ENCODE data around the gene OLFM3. TPM values are rescaled to one million over a fixed set of nuclear protein-coding genes. Genes with fewer than 3 reads are reported as not detected.

Gene OLFM3
- total RNA-seq, 1 experiment from 2014 or later, result not detected

DNA sequence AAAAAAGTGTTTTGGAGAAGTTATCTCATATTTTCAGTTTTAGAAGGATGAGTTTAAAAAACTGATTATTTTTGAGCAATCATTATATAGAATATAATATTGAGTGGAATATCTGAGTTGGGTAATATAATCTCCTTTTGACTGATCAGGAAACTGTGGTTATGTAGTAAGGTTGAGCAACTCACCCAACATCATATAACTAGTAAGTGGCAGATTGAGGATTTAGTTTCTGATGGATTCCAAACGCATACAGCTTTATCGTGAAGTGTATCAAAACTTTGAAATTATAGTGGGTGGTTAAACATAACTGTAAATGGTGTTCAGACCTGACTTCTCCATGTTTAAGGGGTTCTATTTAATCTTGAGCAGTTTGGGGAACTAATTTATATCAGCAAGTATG, 98.6 kb downstream of the OLFM3 start:
- in situ Hi-C loops (cut with HindIII; ENCODE audit: low pct_unique_long_range_greater_than_20kb, low sequenced_read_pairs), result no loop called here

GRCh38 chr1:101884621-101885020, 112.1 kb downstream of the OLFM3 start:
- no peak for DNase-seq (ENCODE audit: low read depth)
- in situ Hi-C loops (cut with HindIII; ENCODE audit: low pct_unique_long_range_greater_than_20kb, low sequenced_read_pairs), result no loop called here

More for the DNA sequence above, 98.6 kb downstream of the OLFM3 start:
- no peak for DNase-seq (ENCODE audit: low read depth)

DNA sequence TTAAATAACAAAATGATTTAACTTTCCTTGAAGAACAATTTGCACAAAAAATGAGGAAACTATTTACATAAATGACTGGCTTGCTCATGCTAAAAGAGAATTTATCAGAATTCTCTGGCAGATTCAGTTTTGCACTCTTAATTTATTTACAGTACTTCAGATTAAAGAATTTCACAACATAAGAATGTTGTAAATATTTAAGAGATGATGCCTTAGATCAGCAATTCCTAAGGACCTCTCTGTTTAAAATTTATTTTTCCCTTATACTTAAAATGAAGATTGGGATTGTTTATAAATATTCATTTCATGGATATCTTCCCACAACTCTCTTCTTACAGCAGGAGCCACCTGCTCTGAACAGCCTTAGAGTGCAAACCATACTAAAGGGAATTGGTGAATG, 120.8 kb downstream of the OLFM3 start:
- in situ Hi-C loops (cut with HindIII; ENCODE audit: low pct_unique_long_range_greater_than_20kb, low sequenced_read_pairs), result no loop called here
- DNase-seq (ENCODE audit: low read depth), result no peak

- in situ Hi-C loops (cut with HindIII; ENCODE audit: low pct_unique_long_range_greater_than_20kb, low sequenced_read_pairs), result no loop called here
- no peak for DNase-seq (ENCODE audit: low read depth)
Observed at GRCh38 chr1:101873672-101874071, 123.1 kb downstream of the OLFM3 start.

DNA sequence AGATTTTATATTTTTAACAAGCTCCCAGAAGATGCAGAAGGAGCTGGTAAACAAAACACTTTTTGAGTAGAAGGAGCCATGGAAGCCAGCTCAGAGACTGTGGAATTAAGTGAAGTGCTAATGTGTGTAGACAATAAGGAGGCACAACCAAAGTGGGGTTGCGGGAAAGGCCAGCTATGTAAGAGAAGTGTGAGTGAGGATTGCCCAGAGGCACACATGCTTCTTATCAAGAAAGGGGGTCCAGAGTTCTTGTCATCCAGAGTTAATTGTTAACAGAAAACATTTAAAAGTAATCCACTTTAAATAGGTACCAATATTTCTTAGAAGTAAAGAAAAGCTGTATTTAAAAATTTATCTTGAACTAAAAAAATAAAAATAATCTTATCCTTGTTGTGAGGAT, 136.8 kb downstream of the OLFM3 start:
- DNase-seq (ENCODE audit: low read depth), result no peak
- in situ Hi-C loops (cut with HindIII; ENCODE audit: low pct_unique_long_range_greater_than_20kb, low sequenced_read_pairs), result no loop called here

GRCh38 chr1:101854271-101854670, 142.5 kb downstream of the OLFM3 start:
- no peak for DNase-seq (ENCODE audit: low read depth)
- in situ Hi-C loops (cut with HindIII; ENCODE audit: low pct_unique_long_range_greater_than_20kb, low sequenced_read_pairs), result no loop called here

- no peak for DNase-seq (ENCODE audit: low read depth)
- in situ Hi-C loops (cut with HindIII; ENCODE audit: low pct_unique_long_range_greater_than_20kb, low sequenced_read_pairs), result no loop called here
Observed at GRCh38 chr1:101852936-101853335, 143.8 kb downstream of the OLFM3 start.

GRCh38 chr1:101849356-101849755, 147.4 kb downstream of the OLFM3 start:
- no peak for DNase-seq (ENCODE audit: low read depth)
- in situ Hi-C loops (cut with HindIII; ENCODE audit: low pct_unique_long_range_greater_than_20kb, low sequenced_read_pairs), result no loop called here

GRCh38 chr1:101847626-101848025, 149.1 kb downstream of the OLFM3 start:
- no peak for DNase-seq (ENCODE audit: low read depth)
- in situ Hi-C loops (cut with HindIII; ENCODE audit: low pct_unique_long_range_greater_than_20kb, low sequenced_read_pairs), result no loop called here

DNA sequence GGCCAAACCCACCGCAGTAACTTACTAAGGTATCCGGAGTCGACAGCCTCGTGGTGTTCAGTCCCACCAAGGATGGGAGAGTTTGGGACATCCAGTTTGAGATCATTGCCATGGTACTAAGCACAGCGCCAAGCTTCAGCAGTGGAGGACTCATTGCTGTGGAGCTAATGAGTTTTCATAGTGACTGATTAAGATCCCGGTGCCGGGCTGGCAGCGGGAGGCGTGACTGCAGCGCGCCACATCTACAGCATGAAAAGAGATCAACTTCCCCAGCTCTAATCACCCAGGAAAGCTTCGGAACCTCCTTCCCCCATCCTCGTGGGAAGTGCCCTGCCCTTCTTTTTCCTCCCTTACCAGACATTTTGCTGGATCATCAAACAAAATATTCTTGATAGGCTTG, 149.9 kb downstream of the OLFM3 start:
- no peak for DNase-seq (ENCODE audit: low read depth)

DNA sequence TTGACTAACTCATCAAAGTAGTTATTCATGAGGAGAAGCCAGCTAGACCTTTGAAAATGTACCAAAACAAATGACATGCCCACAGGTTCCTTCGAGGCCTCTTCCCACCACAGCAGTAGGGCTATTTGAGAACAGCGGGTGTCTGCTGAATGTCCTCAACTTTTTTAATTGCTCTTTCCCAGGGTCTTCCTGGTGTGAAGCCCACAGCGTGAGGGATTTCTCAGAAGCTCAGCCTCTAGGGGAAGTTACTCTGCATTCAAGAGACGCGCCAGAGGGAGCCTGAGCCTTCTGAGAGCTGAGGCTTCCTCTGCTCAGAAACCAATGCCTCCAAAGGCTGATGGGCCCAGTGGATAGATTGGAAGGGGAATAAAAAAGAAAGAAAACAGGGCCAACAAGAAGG, 153.6 kb downstream of the OLFM3 start:
- no peak for DNase-seq (ENCODE audit: low read depth)
- in situ Hi-C loops (cut with HindIII; ENCODE audit: low pct_unique_long_range_greater_than_20kb, low sequenced_read_pairs), result no loop called here

More for the DNA sequence above, 149.9 kb downstream of the OLFM3 start:
- in situ Hi-C loops (cut with HindIII; ENCODE audit: low pct_unique_long_range_greater_than_20kb, low sequenced_read_pairs), result no loop called here

DNA sequence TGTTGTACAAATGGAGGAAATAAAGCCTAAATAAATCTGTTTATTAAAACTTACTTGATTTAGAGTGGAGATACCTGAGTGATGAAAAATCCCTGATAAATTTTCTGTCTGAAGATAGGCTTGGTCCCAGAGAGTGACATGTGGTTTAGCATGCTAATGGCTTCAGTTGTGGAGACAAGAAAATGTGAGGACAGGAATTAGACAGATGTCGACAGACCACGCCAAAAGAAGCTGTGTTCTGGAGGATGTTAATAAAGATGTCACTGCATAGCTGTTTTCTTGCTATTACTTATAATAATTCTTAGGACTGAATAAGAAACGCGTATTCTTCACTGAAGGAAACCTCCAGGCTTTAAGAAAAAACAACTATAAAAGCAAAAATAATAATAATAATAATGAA, 154.9 kb downstream of the OLFM3 start:
- in situ Hi-C loops (cut with HindIII; ENCODE audit: low pct_unique_long_range_greater_than_20kb, low sequenced_read_pairs), result no loop called here

DNA sequence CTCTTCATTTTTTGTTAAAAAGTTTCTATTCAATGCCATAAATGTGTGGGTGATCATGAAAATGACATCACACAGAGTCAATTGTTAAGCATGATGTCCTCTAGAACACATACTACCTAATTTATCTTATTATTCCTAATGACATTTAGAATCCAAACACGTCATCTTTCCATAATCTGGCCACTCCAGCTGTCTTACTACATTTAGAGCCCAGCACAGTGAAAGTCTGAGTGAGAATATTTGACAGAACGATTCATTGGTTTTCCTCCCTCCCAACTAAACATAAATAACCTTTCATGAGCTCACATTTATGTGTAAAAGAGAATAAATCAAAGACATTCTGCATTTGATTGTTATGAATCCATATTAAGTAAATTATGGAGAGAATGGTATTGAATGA, 160.7 kb downstream of the OLFM3 start:
- in situ Hi-C loops (cut with HindIII; ENCODE audit: low pct_unique_long_range_greater_than_20kb, low sequenced_read_pairs), result no loop called here
- DNase-seq (ENCODE audit: low read depth), result no peak

More for the DNA sequence above, 154.9 kb downstream of the OLFM3 start:
- DNase-seq (ENCODE audit: low read depth), result no peak

GRCh38 chr1:101833312-101833711, 163.4 kb downstream of the OLFM3 start:
- DNase-seq (ENCODE audit: low read depth), result no peak
- in situ Hi-C loops (cut with HindIII; ENCODE audit: low pct_unique_long_range_greater_than_20kb, low sequenced_read_pairs), result no loop called here

DNA sequence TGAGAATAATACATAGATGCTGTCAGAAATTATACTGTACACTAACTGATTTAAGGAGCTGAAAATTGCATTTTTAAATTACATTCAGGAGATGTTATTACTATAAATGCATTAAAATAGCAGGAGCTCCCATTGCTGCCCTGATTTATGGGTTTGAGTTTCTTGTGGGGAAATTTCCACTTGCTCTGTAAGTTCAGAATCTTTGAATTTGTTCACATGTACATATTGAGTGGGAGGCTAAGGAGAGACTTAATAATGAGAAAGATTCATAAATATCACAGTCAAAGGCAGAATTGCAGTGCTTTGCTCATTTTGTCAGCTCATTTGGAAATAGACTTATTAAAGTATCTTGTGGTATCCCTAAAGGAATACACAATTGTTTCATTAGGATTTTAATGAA, 170.3 kb downstream of the OLFM3 start:
- in situ Hi-C loops (cut with HindIII; ENCODE audit: low pct_unique_long_range_greater_than_20kb, low sequenced_read_pairs), result no loop called here
- no peak for DNase-seq (ENCODE audit: low read depth)

- in situ Hi-C loops (cut with HindIII; ENCODE audit: low pct_unique_long_range_greater_than_20kb, low sequenced_read_pairs), result no loop called here
- peak; percentile 4 for DNase-seq (ENCODE audit: low read depth)
Observed at GRCh38 chr1:101820071-101820470, 176.7 kb downstream of the OLFM3 start.

GRCh38 chr1:101816262-101816661, 180.5 kb downstream of the OLFM3 start:
- DNase-seq (ENCODE audit: low read depth), result no peak
- in situ Hi-C loops (cut with HindIII; ENCODE audit: low pct_unique_long_range_greater_than_20kb, low sequenced_read_pairs), result no loop called here

GRCh38 chr1:101798417-101798816, 198.3 kb downstream of the OLFM3 start:
- in situ Hi-C loops (cut with HindIII; ENCODE audit: low pct_unique_long_range_greater_than_20kb, low sequenced_read_pairs), result no loop called here
- no peak for DNase-seq (ENCODE audit: low read depth)

GRCh38 chr1:101797722-101798121, 199.0 kb downstream of the OLFM3 start:
- no peak for DNase-seq (ENCODE audit: low read depth)
- in situ Hi-C loops (cut with HindIII; ENCODE audit: low pct_unique_long_range_greater_than_20kb, low sequenced_read_pairs), result no loop called here

DNA sequence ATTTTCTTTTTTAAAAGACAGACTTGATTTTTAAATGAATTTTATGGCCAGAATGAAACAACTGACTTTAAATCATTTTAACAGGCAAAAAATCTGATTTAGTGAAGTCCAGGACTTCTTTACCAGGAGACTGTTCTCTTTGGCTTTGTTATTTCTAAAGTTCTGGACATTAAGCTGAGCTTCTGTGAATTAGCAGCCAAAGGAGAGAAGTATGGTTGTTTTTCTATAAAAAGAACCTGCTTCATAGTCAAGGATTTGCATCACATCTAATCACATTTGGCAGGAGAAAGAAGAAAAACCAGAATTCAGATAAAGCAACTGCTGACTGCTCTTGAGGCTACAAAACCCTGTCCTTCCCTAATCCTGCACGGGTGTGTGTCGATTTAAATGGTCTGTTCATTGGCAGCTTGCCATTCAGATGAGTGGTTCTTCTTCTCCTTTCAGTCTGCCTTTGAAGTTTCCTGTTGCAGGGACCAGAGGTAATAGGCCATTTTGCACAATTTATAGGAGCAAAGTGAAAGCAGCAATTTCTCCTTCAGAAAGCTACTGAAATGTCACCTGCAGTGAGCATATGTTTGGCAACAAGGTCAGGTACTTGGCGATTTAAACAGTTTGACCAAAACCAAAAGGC, 215.4 kb downstream of the OLFM3 start:
- no peak for DNase-seq (ENCODE audit: low read depth)
- in situ Hi-C loops (cut with HindIII; ENCODE audit: low pct_unique_long_range_greater_than_20kb, low sequenced_read_pairs), result no loop called here

GRCh38 chr1:101769520-101769919, 227.2 kb downstream of the OLFM3 start:
- in situ Hi-C loops (cut with HindIII; ENCODE audit: low pct_unique_long_range_greater_than_20kb, low sequenced_read_pairs), result no loop called here

More at GRCh38 chr1:101769520-101769919, 227.2 kb downstream of the OLFM3 start:
- no peak for DNase-seq (ENCODE audit: low read depth)

All from Caki2 (cell line).